Measurements from ENCODE around the gene RASAL2. TPM values are rescaled to one million over a fixed set of nuclear protein-coding genes. Genes with fewer than 3 reads are reported as not detected.
A peak's percentile ranks its signal among the peaks of the same experiment; 100 is the strongest.

Gene RASAL2
- total RNA-seq, 3 donors from 2014 or later = 13.0 to 17.5 (median 14.2) TPM

DNA sequence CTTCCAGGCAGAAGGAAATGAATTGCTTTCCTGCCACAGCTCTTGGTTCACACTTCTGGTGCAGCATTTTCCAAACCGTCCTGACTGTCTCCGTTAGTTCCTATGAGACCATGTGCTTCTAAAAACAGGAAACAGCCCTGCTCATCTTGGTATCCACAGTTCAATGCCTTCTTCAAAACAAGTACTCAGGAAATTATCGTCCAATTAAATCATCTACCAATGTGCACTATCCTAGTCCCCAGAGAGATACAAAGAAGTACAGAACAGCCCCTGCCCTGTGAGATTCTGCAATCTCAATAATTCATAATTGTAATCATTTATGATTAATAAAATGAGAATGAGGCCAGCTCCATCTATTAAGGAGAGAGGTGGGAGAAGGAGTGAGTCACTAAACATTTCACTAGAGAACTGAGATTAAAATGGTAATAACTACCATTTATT lies 391.7 kb downstream of the RASAL2 start:
- TF ChIP-seq, protein P1, sequence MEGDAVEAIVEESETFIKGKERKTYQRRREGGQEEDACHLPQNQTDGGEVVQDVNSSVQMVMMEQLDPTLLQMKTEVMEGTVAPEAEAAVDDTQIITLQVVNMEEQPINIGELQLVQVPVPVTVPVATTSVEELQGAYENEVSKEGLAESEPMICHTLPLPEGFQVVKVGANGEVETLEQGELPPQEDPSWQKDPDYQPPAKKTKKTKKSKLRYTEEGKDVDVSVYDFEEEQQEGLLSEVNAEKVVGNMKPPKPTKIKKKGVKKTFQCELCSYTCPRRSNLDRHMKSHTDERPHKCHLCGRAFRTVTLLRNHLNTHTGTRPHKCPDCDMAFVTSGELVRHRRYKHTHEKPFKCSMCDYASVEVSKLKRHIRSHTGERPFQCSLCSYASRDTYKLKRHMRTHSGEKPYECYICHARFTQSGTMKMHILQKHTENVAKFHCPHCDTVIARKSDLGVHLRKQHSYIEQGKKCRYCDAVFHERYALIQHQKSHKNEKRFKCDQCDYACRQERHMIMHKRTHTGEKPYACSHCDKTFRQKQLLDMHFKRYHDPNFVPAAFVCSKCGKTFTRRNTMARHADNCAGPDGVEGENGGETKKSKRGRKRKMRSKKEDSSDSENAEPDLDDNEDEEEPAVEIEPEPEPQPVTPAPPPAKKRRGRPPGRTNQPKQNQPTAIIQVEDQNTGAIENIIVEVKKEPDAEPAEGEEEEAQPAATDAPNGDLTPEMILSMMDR (IDR thresholded peaks at IDR 0.05) = no peak
- H3K4me1 ChIP-seq (ENCODE audit: low read depth) = no peaks in the 10 kb centered on the region
- intact Hi-C loops (cut with DNase I, micrococcal nuclease) = no loop called here
- no peak for ATAC-seq
- H3K9me3 ChIP-seq = no peaks in the 10 kb centered on the region
- no peaks in the 10 kb centered on the region for H3K36me3 ChIP-seq (ENCODE audit: low read depth)
- no peak for DNase-seq
- H3K4me3 ChIP-seq = no peak overlapping the region

DNA sequence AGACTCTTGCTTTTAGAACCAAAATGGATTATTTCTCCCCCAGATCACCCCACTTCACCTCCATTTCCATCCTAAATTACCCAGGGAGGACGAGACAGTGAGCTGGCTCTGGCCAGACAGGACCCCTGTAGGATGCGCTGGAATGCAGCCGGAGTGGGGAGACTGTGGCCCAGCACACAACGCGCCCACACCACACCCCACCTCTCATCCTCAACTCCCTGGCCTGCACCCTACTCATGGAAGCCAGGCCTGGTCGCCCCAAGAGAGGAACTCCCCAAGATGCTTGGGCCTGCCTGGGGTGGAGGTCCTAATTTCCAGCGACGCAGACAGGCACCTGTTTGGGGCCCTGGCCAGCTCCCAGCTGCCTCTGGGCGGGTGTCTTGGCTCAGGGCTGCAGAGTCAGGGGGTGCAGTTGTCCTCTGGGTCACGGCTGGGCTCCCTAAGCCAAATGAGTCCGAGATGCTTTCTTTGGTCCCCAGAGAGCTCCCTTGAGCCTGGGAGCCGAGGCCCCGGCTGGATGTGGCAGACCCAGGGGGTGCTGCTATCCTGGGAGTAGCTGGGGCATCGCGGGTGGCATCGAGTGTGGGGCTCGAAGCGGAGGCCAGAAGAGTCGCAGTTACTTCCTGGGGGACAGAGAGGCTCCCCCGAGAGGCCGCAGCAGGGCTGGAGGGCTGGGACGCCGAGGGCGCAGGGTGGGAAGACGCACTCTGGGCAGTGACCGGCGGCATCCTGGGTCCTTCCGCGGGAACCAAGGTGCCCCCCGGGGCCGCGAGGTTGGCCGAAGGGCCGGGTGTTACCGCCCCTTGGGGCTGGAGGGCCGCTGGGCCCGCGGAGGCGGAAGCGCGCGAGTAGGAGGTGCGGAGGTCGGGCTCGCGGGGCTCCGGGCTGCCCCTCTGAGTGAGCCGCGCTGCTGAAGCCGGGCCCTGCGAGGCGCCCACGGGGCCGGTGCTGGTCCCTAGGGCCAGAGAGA lies 392.5 kb downstream of the RASAL2 start:
- intact Hi-C loops (cut with DNase I, micrococcal nuclease) = no loop called here
- H3K4me3 ChIP-seq = no peak overlapping the region
- TF ChIP-seq, protein P1 (IDR thresholded peaks at IDR 0.05) = no peak
- no peaks in the 10 kb centered on the region for H3K9me3 ChIP-seq
- H3K36me3 ChIP-seq (ENCODE audit: low read depth) = no peaks in the 10 kb centered on the region
- peak; percentile 62 for ATAC-seq
- DNase-seq = no peak
- no peaks in the 10 kb centered on the region for H3K4me1 ChIP-seq (ENCODE audit: low read depth)

DNA sequence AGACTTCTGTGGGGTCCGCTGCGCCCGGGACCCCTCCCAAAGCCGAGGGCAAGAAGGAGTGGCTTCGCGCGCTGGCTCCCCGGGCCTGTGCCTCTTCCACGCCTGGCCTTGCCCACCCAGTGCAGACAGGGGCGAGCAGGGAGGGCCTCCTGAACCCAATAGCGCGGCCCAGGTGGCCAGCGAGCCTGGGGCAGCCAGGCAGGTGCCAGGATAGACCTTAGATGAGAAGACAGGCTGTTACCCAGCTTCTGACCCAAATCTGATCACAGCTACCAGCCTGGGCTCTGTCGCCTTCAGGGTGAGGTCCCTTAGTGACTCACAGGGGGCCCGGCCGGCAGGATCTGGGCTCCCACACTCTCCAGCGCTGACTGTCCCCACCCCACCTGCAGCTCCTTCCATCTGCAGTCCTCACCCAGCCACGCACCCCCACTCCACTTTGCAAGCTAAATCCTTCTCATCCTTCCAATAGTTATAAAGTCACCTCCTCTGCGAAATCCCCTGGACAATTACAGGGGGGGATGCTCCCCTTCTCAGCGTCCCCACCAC lies 393.2 kb downstream of the RASAL2 start:
- H3K4me3 ChIP-seq = no peak overlapping the region
- H3K9me3 ChIP-seq = no peaks in the 10 kb centered on the region
- no peak for DNase-seq
- H3K4me1 ChIP-seq (ENCODE audit: low read depth) = no peaks in the 10 kb centered on the region
- ATAC-seq = peak; percentile 32
- H3K36me3 ChIP-seq (ENCODE audit: low read depth) = no peaks in the 10 kb centered on the region
- TF ChIP-seq, protein P1 (IDR thresholded peaks at IDR 0.05) = no peak
- intact Hi-C loops (cut with DNase I, micrococcal nuclease) = no loop called here

DNA sequence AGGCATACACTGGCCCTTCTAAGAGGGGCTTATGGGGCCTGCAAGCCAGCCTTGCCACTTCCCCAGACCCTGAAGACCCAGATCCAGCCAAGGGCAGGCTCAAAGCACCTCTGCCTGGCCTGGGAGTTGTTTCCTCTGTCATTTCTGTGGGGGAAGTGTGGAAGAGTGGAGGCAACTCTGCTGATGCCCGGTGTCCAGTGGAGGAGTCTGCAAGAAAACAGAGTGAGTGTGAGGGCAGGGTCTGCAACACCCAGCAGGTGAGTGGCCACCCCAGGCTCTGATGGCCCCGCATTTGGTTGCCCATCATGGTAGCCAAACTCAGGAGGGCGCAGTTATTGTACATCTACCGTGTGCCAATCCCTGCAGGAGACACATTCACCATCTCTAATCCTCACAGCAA lies 394.5 kb downstream of the RASAL2 start:
- no peaks in the 10 kb centered on the region for H3K4me1 ChIP-seq (ENCODE audit: low read depth)
- no peaks in the 10 kb centered on the region for H3K9me3 ChIP-seq
- no peak for ATAC-seq
- intact Hi-C loops (cut with DNase I, micrococcal nuclease) = no loop called here
- no peak for DNase-seq
- TF ChIP-seq, protein P1 (IDR thresholded peaks at IDR 0.05) = no peak
- H3K4me3 ChIP-seq = no peak overlapping the region
- no peaks in the 10 kb centered on the region for H3K36me3 ChIP-seq (ENCODE audit: low read depth)

DNA sequence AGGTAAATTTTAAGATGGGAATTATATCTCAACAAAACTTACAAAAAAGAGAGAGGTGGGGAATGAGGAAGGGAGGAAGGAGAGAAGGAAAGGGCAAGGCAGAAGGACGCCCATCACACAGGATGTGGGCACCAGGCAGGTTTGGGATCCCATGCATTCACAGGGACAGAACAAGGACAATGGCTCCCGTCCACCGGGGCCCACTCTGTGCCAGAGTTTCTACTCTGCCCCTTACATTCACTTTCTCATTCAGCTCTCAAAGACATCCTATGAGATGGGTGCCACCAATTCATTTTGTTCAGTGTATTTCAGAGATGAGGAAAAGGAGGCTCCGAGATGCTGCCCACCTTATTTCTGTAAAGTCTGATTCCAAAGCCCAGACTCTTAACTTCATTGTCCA lies 395.5 kb downstream of the RASAL2 start:
- Histone ChIP-seq H3K9me3 (no peaks in the 10 kb centered on the region), H3K4me1 (ENCODE audit: low read depth) (no peaks in the 10 kb centered on the region), H3K4me3 (no peak overlapping the region), H3K36me3 (ENCODE audit: low read depth) (no peaks in the 10 kb centered on the region)
- DNase-seq = no peak
- TF ChIP-seq, protein P1 (IDR thresholded peaks at IDR 0.05) = no peak
- intact Hi-C loops (cut with DNase I, micrococcal nuclease) = no loop called here
- ATAC-seq = no peak
